Activated CD8-positive, alpha-beta memory T cell treated with anti-CD3 and anti-CD28 coated beads, Interleukin-2, amount 50 U/mL, for 24 hours (primary cell): ENCODE data around the gene THBS2.
"Not testable (repeated sequence)": the region's sequence is repeated elsewhere in the genome, so short reads cannot be mapped to it uniquely, and the experiment has no call there.

Source experiments
- DNase-seq: peaks from one replicate; pipeline ENCODE4 v3.0.0-alpha.2; 2020; ENCODE audit errors: extremely low read depth

THBS2 gene

GRCh38 chr6:169184419-169184818 lies 69.2 kb downstream of the THBS2 start:
- DNase-seq = no peak

- DNase-seq = no peak
These were observed 70.4 kb downstream of the THBS2 start for GRCh38 chr6:169183233-169183632.

- DNase-seq = not testable (repeated sequence)
These were observed 73.8 kb downstream of the THBS2 start for GRCh38 chr6:169179831-169180230.

GRCh38 chr6:169177516-169178166 lies 76.0 kb downstream of the THBS2 start:
- no peak for DNase-seq

GRCh38 chr6:169176361-169176991 lies 77.2 kb downstream of the THBS2 start:
- DNase-seq = no peak

- DNase-seq = no peak
These were observed 78.2 kb downstream of the THBS2 start for GRCh38 chr6:169175360-169175887.

- DNase-seq = no peak
These were observed 78.9 kb downstream of the THBS2 start for GRCh38 chr6:169174516-169175359.

GRCh38 chr6:169173532-169174268 lies 79.9 kb downstream of the THBS2 start:
- no peak for DNase-seq

GRCh38 chr6:169172946-169173345 lies 80.7 kb downstream of the THBS2 start:
- no peak for DNase-seq

- DNase-seq = no peak
These were observed 81.2 kb downstream of the THBS2 start for GRCh38 chr6:169172456-169172855.

- DNase-seq = no peak
These were observed 81.7 kb downstream of the THBS2 start for GRCh38 chr6:169171951-169172350.

GRCh38 chr6:169171016-169171415 lies 82.6 kb downstream of the THBS2 start:
- no peak for DNase-seq

- DNase-seq = no peak
These were observed 83.1 kb downstream of the THBS2 start for GRCh38 chr6:169170583-169170955.

GRCh38 chr6:169169941-169170582 lies 83.6 kb downstream of the THBS2 start:
- no peak for DNase-seq

- DNase-seq = no peak
These were observed 84.3 kb downstream of the THBS2 start for GRCh38 chr6:169169375-169169774.

- no peak for DNase-seq
These were observed 84.9 kb downstream of the THBS2 start for GRCh38 chr6:169168706-169169105.

GRCh38 chr6:169168302-169168630 lies 85.4 kb downstream of the THBS2 start:
- DNase-seq = no peak

GRCh38 chr6:169167581-169168301 lies 85.9 kb downstream of the THBS2 start:
- DNase-seq = no peak

GRCh38 chr6:169166896-169167580 lies 86.6 kb downstream of the THBS2 start:
- DNase-seq = no peak
